Measurements from ENCODE around the gene ANTXR1.

The ANTXR1 gene

GRCh38 chr2:69139778-69140670, 127.0 kb downstream of the ANTXR1 start:
- no peak for DNase-seq

- DNase-seq: no peak
These were observed 128.1 kb downstream of the ANTXR1 start for GRCh38 chr2:69141061-69141460.

- no peak for DNase-seq
These were observed 130.9 kb downstream of the ANTXR1 start for GRCh38 chr2:69143748-69144360.

- no peak for DNase-seq
These were observed 132.2 kb downstream of the ANTXR1 start for GRCh38 chr2:69145204-69145603.

- DNase-seq: no peak
These were observed 135.0 kb downstream of the ANTXR1 start for GRCh38 chr2:69147841-69148533.

GRCh38 chr2:69149631-69150215, 136.7 kb downstream of the ANTXR1 start:
- DNase-seq: no peak

- DNase-seq: no peak
These were observed 139.0 kb downstream of the ANTXR1 start for GRCh38 chr2:69151931-69152330.

GRCh38 chr2:69152847-69153583, 140.0 kb downstream of the ANTXR1 start:
- no peak for DNase-seq

GRCh38 chr2:69154106-69154505, 141.1 kb downstream of the ANTXR1 start:
- no peak for DNase-seq

- DNase-seq: no peak
These were observed 143.6 kb downstream of the ANTXR1 start for GRCh38 chr2:69156624-69157023.

- DNase-seq: no peak
These were observed 144.5 kb downstream of the ANTXR1 start for GRCh38 chr2:69157441-69157840.

GRCh38 chr2:69159986-69160385, 147.0 kb downstream of the ANTXR1 start:
- no peak for DNase-seq

GRCh38 chr2:69162057-69162456, 149.1 kb downstream of the ANTXR1 start:
- DNase-seq: no peak

- peak; percentile 83 to 88 for DNase-seq
These were observed 150.1 kb downstream of the ANTXR1 start for GRCh38 chr2:69163109-69163508.

GRCh38 chr2:69163556-69163955, 150.6 kb downstream of the ANTXR1 start:
- no peak for DNase-seq

- DNase-seq: no peak
These were observed 151.2 kb downstream of the ANTXR1 start for GRCh38 chr2:69164061-69164778.

- no peak for DNase-seq
These were observed 152.3 kb downstream of the ANTXR1 start for GRCh38 chr2:69165091-69165880.

GRCh38 chr2:69166465-69166811, 153.5 kb downstream of the ANTXR1 start:
- no peak for DNase-seq

GRCh38 chr2:69166812-69167468, 154.0 kb downstream of the ANTXR1 start:
- no peak for DNase-seq

GRCh38 chr2:69167469-69167822, 154.5 kb downstream of the ANTXR1 start:
- DNase-seq: no peak

All from AML-193 (cell line).